CD14-positive monocyte (primary cell): ENCODE results near the gene ZNF670. TPM values are rescaled to one million over a fixed set of nuclear protein-coding genes. Genes with fewer than 3 reads are reported as not detected.

Experiments
- DNase-seq, 3 donors: peaks; one replicate each; pipeline ENCODE4 v3.0.0-alpha.2; 2011 to 2022
- H2AFZ ChIP-seq: 2 replicates; pipeline ENCODE4 v1.6.0; 2012; ENCODE audit warnings: mild to moderate bottlenecking, low read depth, low read length, inconsistent platforms; ENCODE audit not compliant: insufficient read depth, poor library complexity, severe bottlenecking
- H3K27ac ChIP-seq, 2 donors: 1 replicate in 1 of 2; 2 replicates in 1 of 2; pipeline ENCODE4 v1.5.1; 2012 to 2013; ENCODE audit warnings: low read length in 2 of 2, control low read depth in 1 of 2, inconsistent platforms in 1 of 2, low read depth in 1 of 2, mild to moderate bottlenecking in 1 of 2
- H3K27me3 ChIP-seq, 2 donors: one replicate each; pipeline versions ENCODE4 v1.6.0 to v1.6.1; 2011 to 2013; ENCODE audit warnings: low read length in 2 of 2; ENCODE audit not compliant: control insufficient read depth in 2 of 2, insufficient read depth in 2 of 2
- H3K36me3 ChIP-seq, 2 donors: replicated peaks in 1 of 2; 1 replicate in 1 of 2; 2 replicates in 1 of 2; pipeline versions ENCODE4 v1.5.1 to v1.6.1; 2012 to 2013; ENCODE audit warnings: low read length in 2 of 2, control low read depth in 1 of 2, inconsistent platforms in 1 of 2, mild to moderate bottlenecking in 1 of 2; ENCODE audit not compliant: insufficient read depth in 2 of 2, control insufficient read depth in 1 of 2
- H3K4me1 ChIP-seq, 2 donors: 1 replicate in 1 of 2; 2 replicates in 1 of 2; pipeline versions ENCODE4 v1.5.1 to v1.6.1; 2012 to 2013; ENCODE audit warnings: low read length in 2 of 2, control low read depth in 1 of 2, inconsistent platforms in 1 of 2, mild to moderate bottlenecking in 1 of 2, moderate library complexity in 1 of 2; ENCODE audit not compliant: insufficient read depth in 2 of 2, control insufficient read depth in 1 of 2
- H3K4me2 ChIP-seq: replicated peaks from 2 replicates; pipeline ENCODE3; 2012; ENCODE audit warnings: low read length, moderate library complexity, mild to moderate bottlenecking; ENCODE audit not compliant: poor library complexity, severe bottlenecking; ENCODE audit errors: extremely low read depth
- H3K4me3 ChIP-seq, 3 experiments: fragments of 200-600 bp in 1 of 3; sonication (generic) in 1 of 3; replicated peaks in 1 of 3; 1 replicate in 2 of 3; 2 replicates in 1 of 3; pipeline ENCODE4 v1.5.1; 2011 to 2013; ENCODE audit warnings: low read length in 3 of 3, mild to moderate bottlenecking in 3 of 3, control low read depth in 2 of 3, low read depth in 2 of 3, inconsistent platforms in 1 of 3, moderate library complexity in 1 of 3
- H3K79me2 ChIP-seq: 2 replicates; pipeline ENCODE4 v1.6.0; 2012; ENCODE audit warnings: mild to moderate bottlenecking, control low read depth, inconsistent platforms, low read length, moderate library complexity; ENCODE audit not compliant: insufficient read depth
- H3K9ac ChIP-seq: 2 replicates; pipeline ENCODE4 v1.6.0; 2017; ENCODE audit warnings: low read length, mild to moderate bottlenecking; ENCODE audit not compliant: insufficient read depth, poor library complexity, severe bottlenecking
- H3K9me3 ChIP-seq, 2 donors: replicated peaks in 1 of 2; 1 replicate in 1 of 2; 2 replicates in 1 of 2; pipeline versions ENCODE4 v1.5.1 to v1.6.1; 2012 to 2013; ENCODE audit warnings: low read length in 2 of 2, control low read depth in 1 of 2; ENCODE audit not compliant: control insufficient read depth in 1 of 2, insufficient read depth in 1 of 2
- H4K20me1 ChIP-seq: 2 replicates; pipeline ENCODE4 v1.6.0; 2012; ENCODE audit warnings: mild to moderate bottlenecking, low read length, control low read depth, moderate library complexity; ENCODE audit not compliant: insufficient read depth
- H3K27ac Mint-ChIP-seq, 7 donors: one replicate each; pipeline ENCODE4 v1.8.0; 2020; ENCODE audit warnings: mild to moderate bottlenecking in 7 of 7, mixed read lengths in 7 of 7, moderate library complexity in 6 of 7, inconsistent platforms in 2 of 7
- H3K27me3 Mint-ChIP-seq, 3 donors: one replicate each; pipeline ENCODE4 v1.8.0; 2021 to 2022; ENCODE audit warnings: low read depth in 3 of 3, mild to moderate bottlenecking in 3 of 3, mixed read lengths in 3 of 3, moderate library complexity in 3 of 3, inconsistent platforms in 1 of 3
- H3K36me3 Mint-ChIP-seq, 2 donors: one replicate each; pipeline ENCODE4 v1.8.0; 2020; ENCODE audit warnings: mixed read lengths in 2 of 2, inconsistent platforms in 1 of 2, mild to moderate bottlenecking in 1 of 2
- H3K4me1 Mint-ChIP-seq: one replicate; pipeline ENCODE4 v1.8.0; 2020; ENCODE audit warnings: mild to moderate bottlenecking, mixed read lengths
- H3K4me3 Mint-ChIP-seq, 2 donors: one replicate each; pipeline ENCODE4 v1.8.0; 2020; ENCODE audit warnings: mild to moderate bottlenecking in 2 of 2, mixed read lengths in 2 of 2, moderate library complexity in 1 of 2
- H3K9me3 Mint-ChIP-seq, 7 donors: one replicate each; pipeline ENCODE4 v1.8.0; 2020 to 2022; ENCODE audit warnings: mixed read lengths in 7 of 7, mild to moderate bottlenecking in 6 of 7, moderate library complexity in 6 of 7, inconsistent platforms in 2 of 7
- WGBS: methylation state at CpG from one replicate; pipeline ENCODE4 v1.1.5; 2013; ENCODE audit warnings: missing lambda C conversion rate; ENCODE audit not compliant: insufficient coverage; 5-methylcytosine and 5-hydroxymethylcytosine counted together
- intact Hi-C, 2 donors: fragments of 100-400 bp; cut with micrococcal nuclease; formaldehyde crosslinking; loops; one replicate each; pipeline versions ENCODE4 v1.15.0 to v1.15.1; 2023
- polyA plus RNA-seq, 3 donors: library from polyadenylated mRNA; depleted of rRNA in 1 of 3; unstranded in 2 of 3; stranded (reverse) in 1 of 3; fragments of 300-500 nt in 2 of 3; fragments of >200 nt in 1 of 3; fragmentation: Illumina TruSeq in 2 of 3; gene quantifications; 1 replicate in 2 of 3; 2 replicates in 1 of 3; pipeline ENCODE4 v1.2.3, GENCODE V29; 2012 to 2021
- TF ChIP-seq, protein P1 (sequence below): fragments of 200-600 bp; IDR thresholded peaks from one replicate; pipeline ENCODE4 v1.8.0; 2022; ENCODE audit warnings: antibody characterized with exemption, mild to moderate bottlenecking

The ZNF670 gene
- polyA plus RNA-seq, 3 donors = 0.43 to 1.3 (median 0.44) TPM

DNA sequence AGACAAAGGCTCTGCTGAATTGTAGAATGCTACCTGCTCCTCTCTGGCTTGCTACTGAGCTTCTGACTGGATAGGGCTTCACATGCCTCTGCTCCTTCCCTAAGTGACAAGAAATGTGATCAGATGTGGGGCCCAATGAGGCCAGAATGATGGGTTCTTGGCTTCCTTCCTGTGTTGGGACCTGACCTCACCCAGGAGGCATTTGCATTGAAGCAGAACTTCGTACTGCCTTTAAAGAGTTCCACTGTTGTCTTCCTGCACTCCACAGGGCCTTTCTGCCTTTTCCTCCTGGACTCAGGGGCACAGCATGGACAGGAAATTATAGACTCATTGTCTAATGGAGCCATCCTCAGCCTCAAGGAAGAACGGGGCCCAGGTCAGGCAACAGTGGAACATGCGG, 14.3 kb downstream of the ZNF670 start:
- no peak overlapping the region for H3K4me3 ChIP-seq
- H4K20me1 ChIP-seq = no peaks in the 10 kb centered on the region
- Mint-ChIP-seq H3K27ac (no peak overlapping the region), H3K4me3 (no peak overlapping the region), H3K9me3 (peaks cover 40 to 81% (median 73%) of the 10 kb centered on the region in 7 donors), H3K4me1 (no peaks in the 10 kb centered on the region), H3K27me3 (peaks cover 0 to 7% (median 2%) of the 10 kb centered on the region in 3 donors), H3K36me3 (peaks cover 7 to 24% of the 10 kb centered on the region in 2 donors)
- no peak overlapping the region for H3K9ac ChIP-seq
- WGBS = 96% methylated on average over 3 of the region's 3 CpGs
- no peaks in the 10 kb centered on the region for H3K27me3 ChIP-seq
- no peak for DNase-seq
- no peak overlapping the region for H2AFZ ChIP-seq
- H3K36me3 ChIP-seq = peaks cover 0 to 8% of the 10 kb centered on the region in 2 donors
- H3K79me2 ChIP-seq = peaks cover 12% of the 10 kb centered on the region
- H3K4me2 ChIP-seq = no peak overlapping the region
- H3K9me3 ChIP-seq = peaks cover 58 to 90% of the 10 kb centered on the region in 2 donors
- H3K4me1 ChIP-seq = no peaks in the 10 kb centered on the region
- TF ChIP-seq, protein P1, sequence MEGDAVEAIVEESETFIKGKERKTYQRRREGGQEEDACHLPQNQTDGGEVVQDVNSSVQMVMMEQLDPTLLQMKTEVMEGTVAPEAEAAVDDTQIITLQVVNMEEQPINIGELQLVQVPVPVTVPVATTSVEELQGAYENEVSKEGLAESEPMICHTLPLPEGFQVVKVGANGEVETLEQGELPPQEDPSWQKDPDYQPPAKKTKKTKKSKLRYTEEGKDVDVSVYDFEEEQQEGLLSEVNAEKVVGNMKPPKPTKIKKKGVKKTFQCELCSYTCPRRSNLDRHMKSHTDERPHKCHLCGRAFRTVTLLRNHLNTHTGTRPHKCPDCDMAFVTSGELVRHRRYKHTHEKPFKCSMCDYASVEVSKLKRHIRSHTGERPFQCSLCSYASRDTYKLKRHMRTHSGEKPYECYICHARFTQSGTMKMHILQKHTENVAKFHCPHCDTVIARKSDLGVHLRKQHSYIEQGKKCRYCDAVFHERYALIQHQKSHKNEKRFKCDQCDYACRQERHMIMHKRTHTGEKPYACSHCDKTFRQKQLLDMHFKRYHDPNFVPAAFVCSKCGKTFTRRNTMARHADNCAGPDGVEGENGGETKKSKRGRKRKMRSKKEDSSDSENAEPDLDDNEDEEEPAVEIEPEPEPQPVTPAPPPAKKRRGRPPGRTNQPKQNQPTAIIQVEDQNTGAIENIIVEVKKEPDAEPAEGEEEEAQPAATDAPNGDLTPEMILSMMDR = no peak
- intact Hi-C loops = no loop called here
- H3K27ac ChIP-seq = no peak overlapping the region

DNA sequence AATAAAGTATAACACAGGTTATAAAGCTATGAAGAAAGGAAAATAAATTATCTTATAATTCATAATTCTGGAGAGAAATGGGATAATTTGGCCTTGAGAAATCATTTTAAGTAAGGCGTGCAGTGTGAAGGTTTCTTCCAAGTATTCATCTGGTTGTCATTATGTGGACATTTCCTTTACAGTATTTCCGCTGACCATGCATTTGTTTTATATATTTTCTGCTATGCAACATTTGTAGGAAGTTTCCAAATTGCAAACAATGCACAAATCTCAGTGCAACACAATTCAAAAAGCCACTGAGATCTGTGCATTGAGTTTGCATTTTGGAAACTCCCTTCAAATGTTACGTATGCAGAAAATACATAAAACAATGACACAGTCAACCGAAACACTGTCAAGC, 17.8 kb downstream of the ZNF670 start:
- Histone ChIP-seq H3K4me3 (no peak overlapping the region), H3K9me3 (peaks cover 41 to 93% of the 10 kb centered on the region in 2 donors), H3K27me3 (no peaks in the 10 kb centered on the region), H2AFZ (no peak overlapping the region), H3K4me1 (no peaks in the 10 kb centered on the region), H3K27ac (no peak overlapping the region), H3K36me3 (peaks cover 0 to 8% of the 10 kb centered on the region in 2 donors), H3K9ac (no peak overlapping the region), H3K4me2 (no peak overlapping the region), H3K79me2 (peaks cover 9% of the 10 kb centered on the region), H4K20me1 (no peaks in the 10 kb centered on the region)
- no CpG with 5 or more reads among the region's 4 CpGs for WGBS
- TF ChIP-seq, protein P1 = no peak
- no peak for DNase-seq
- H3K27ac Mint-ChIP-seq = no peak overlapping the region
- intact Hi-C loops = no loop called here
- peaks cover 0 to 5% (median 2%) of the 10 kb centered on the region in 3 donors for H3K27me3 Mint-ChIP-seq
- H3K36me3 Mint-ChIP-seq = peaks cover 9 to 32% of the 10 kb centered on the region in 2 donors
- no peak overlapping the region for H3K4me3 Mint-ChIP-seq
- peaks cover 51 to 81% (median 72%) of the 10 kb centered on the region in 7 donors for H3K9me3 Mint-ChIP-seq
- no peaks in the 10 kb centered on the region for H3K4me1 Mint-ChIP-seq
